Esophagus squamous epithelium (tissue), 5 donors: Measurements from ENCODE around the gene ARHGAP27. TPM values are rescaled to one million over a fixed set of nuclear protein-coding genes. Genes with fewer than 3 reads are reported as not detected.

Experiments
- DNase-seq: peaks from one replicate; lab custom pipeline; 2025; lab: John Stamatoyannopoulos, UW
- H3K27ac ChIP-seq, 4 donors: fragments of 200-600 bp; sonication (generic); one replicate each; pipeline ENCODE4 v1.5.1; 2016 to 2019; ENCODE audit warnings: mild to moderate bottlenecking in 1 of 4
- H3K27me3 ChIP-seq, 4 donors: fragments of 200-600 bp; sonication (generic); 1 replicate in 3 of 4; 2 replicates in 1 of 4; pipeline versions ENCODE4 v1.5.1 to v1.6.0; 2017 to 2021; ENCODE audit warnings: antibody characterized with exemption in 1 of 4
- H3K36me3 ChIP-seq, 3 donors: fragments of 200-600 bp; sonication (generic); one replicate each; pipeline ENCODE4 v1.5.1; 2016 to 2019
- H3K4me1 ChIP-seq, 3 donors: fragments of 200-600 bp; sonication (generic); one replicate each; pipeline ENCODE4 v1.5.1; 2017 to 2019
- H3K4me3 ChIP-seq, 4 donors: fragments of 200-600 bp; sonication (generic); 1 replicate in 3 of 4; 2 replicates in 1 of 4; pipeline ENCODE4 v1.5.1; 2016 to 2019; ENCODE audit warnings: mild to moderate bottlenecking in 2 of 4, moderate library complexity in 1 of 4
- H3K9me3 ChIP-seq, 3 donors: fragments of 200-600 bp; sonication (generic); one replicate each; pipeline ENCODE4 v1.5.1; 2016 to 2019
- CTCF ChIP-seq, 6 experiments: fragments of 450-650 bp in 4 of 6; fragments of 200-600 bp in 2 of 6; sonication (generic) in 2 of 6; IDR thresholded peaks; one replicate each; pipeline ENCODE4 v1.5.1; 2016 to 2019; ENCODE audit warnings: antibody characterized with exemption in 6 of 6, mild to moderate bottlenecking in 4 of 6, moderate library complexity in 4 of 6
- POLR2A ChIP-seq, 4 donors: fragments of 450-650 bp; IDR thresholded peaks; one replicate each; pipeline ENCODE4 v1.6.1; 2017; ENCODE audit warnings: antibody characterized with exemption in 4 of 4, mild to moderate bottlenecking in 4 of 4, moderate library complexity in 3 of 4
- WGBS, 2 donors: methylation state at CpG; one replicate each; pipeline ENCODE4 v1.1.5; 2018; 5-methylcytosine and 5-hydroxymethylcytosine counted together
- intact Hi-C: fragments of 100-400 bp; cut with DNase I; formaldehyde crosslinking; loops from one replicate; pipeline ENCODE4 v1.15.0; 2022
- total RNA-seq, 4 donors: library from RNA; depleted of rRNA; stranded (reverse); fragments of >200 nt; gene quantifications; one replicate each; pipeline ENCODE4 v1.1.0, GENCODE V29; 2016
- donor health status: DM: yes; HTN: yes; CAD: no.

The ARHGAP27 gene
- total RNA-seq, 4 donors from 2014 or later: 37.7 to 146 (median 103) TPM

GRCh38 chr17:45374501-45374900, 58.2 kb downstream of the ARHGAP27 start:
- Histone ChIP-seq H3K4me3 (no peak overlapping the region), H3K9me3 (no peaks in the 10 kb centered on the region), H3K27ac (peak overlapping the region in 1 of 4 donors; percentile 71), H3K36me3 (no peaks in the 10 kb centered on the region), H3K4me1 (peaks cover 11 to 57% (median 28%) of the 10 kb centered on the region in 3 donors), H3K27me3 (no peaks in the 10 kb centered on the region)
- WGBS, 2 donors: 73 to 75% methylated on average over 6 of the region's 6 CpGs
- TF ChIP-seq CTCF (IDR thresholded peaks at IDR 0.05) (no peak), POLR2A (IDR thresholded peaks at IDR 0.05) (no peak)
- intact Hi-C loops: no loop called here
- no peak for DNase-seq

GRCh38 chr17:45372325-45372869, 60.3 kb downstream of the ARHGAP27 start:
- H3K27me3 ChIP-seq: no peaks in the 10 kb centered on the region
- peak overlapping the region; percentile 76 to 92 (median 86) for H3K27ac ChIP-seq
- H3K4me3 ChIP-seq: peak overlapping the region in 2 of 4 donors; percentile 26 to 67
- 61 to 64% methylated on average over 4 to 8 of the region's 8 CpGs for WGBS, 2 donors
- H3K36me3 ChIP-seq: no peaks in the 10 kb centered on the region
- H3K9me3 ChIP-seq: no peaks in the 10 kb centered on the region
- peaks cover 11 to 57% (median 28%) of the 10 kb centered on the region in 3 donors for H3K4me1 ChIP-seq
- TF ChIP-seq CTCF (IDR thresholded peaks at IDR 0.05): no peak
- TF ChIP-seq POLR2A (IDR thresholded peaks at IDR 0.05): no peak
- intact Hi-C loops: no loop called here
- DNase-seq: no peak

- TF ChIP-seq CTCF (IDR thresholded peaks at IDR 0.05) (no peak), POLR2A (IDR thresholded peaks at IDR 0.05) (peak in 1 of 4 donors; percentile 53)
- Histone ChIP-seq H3K4me3 (peak overlapping the region; percentile 21 to 67 (median 34)), H3K9me3 (no peaks in the 10 kb centered on the region), H3K27me3 (no peaks in the 10 kb centered on the region), H3K4me1 (peaks cover 11 to 57% (median 28%) of the 10 kb centered on the region in 3 donors), H3K27ac (peak overlapping the region; percentile 76 to 92 (median 86)), H3K36me3 (no peaks in the 10 kb centered on the region)
- WGBS, 2 donors: 24 to 30% methylated on average over 16 to 28 of the region's 55 CpGs
- intact Hi-C loops: no loop called here
- DNase-seq: no peak
Measured at GRCh38 chr17:45371414-45372324, 61.0 kb downstream of the ARHGAP27 start.

GRCh38 chr17:45370949-45371413, 61.7 kb downstream of the ARHGAP27 start:
- TF ChIP-seq POLR2A (IDR thresholded peaks at IDR 0.05) (no peak), CTCF (IDR thresholded peaks at IDR 0.05) (no peak)
- intact Hi-C loops: no loop called here
- WGBS, 2 donors: 34 to 50% methylated on average over 8 of the region's 8 CpGs
- H3K4me3 ChIP-seq: peak overlapping the region in 3 of 4 donors; percentile 26 to 67 (median 41)
- no peaks in the 10 kb centered on the region for H3K36me3 ChIP-seq
- no peaks in the 10 kb centered on the region for H3K27me3 ChIP-seq
- H3K27ac ChIP-seq: peak overlapping the region; percentile 76 to 92 (median 86)
- H3K4me1 ChIP-seq: peaks cover 11 to 53% (median 28%) of the 10 kb centered on the region in 3 donors
- no peaks in the 10 kb centered on the region for H3K9me3 ChIP-seq
- no peak for DNase-seq

GRCh38 chr17:45369421-45369820, 63.2 kb downstream of the ARHGAP27 start:
- TF ChIP-seq POLR2A (IDR thresholded peaks at IDR 0.05) (no peak), CTCF (IDR thresholded peaks at IDR 0.05) (no peak)
- peaks cover 11 to 45% (median 28%) of the 10 kb centered on the region in 3 donors for H3K4me1 ChIP-seq
- no peak overlapping the region for H3K27ac ChIP-seq
- H3K36me3 ChIP-seq: no peaks in the 10 kb centered on the region
- intact Hi-C loops: no loop called here
- 75 to 94% methylated on average over 1 of the region's 1 CpG for WGBS, 2 donors
- H3K27me3 ChIP-seq: no peaks in the 10 kb centered on the region
- no peak overlapping the region for H3K4me3 ChIP-seq
- no peaks in the 10 kb centered on the region for H3K9me3 ChIP-seq
- DNase-seq: no peak
